Neural crest cell (in vitro differentiated cells): ENCODE results near the gene FAM9C. TPM values are rescaled to one million over a fixed set of nuclear protein-coding genes. Genes with fewer than 3 reads are reported as not detected.

ENCODE experiments used
- DNase-seq: peaks from one replicate; pipeline ENCODE4 v3.0.0; 2021; ENCODE audit warnings: low read depth, mixed read lengths, low spot score
- H3K27ac Mint-ChIP-seq: one replicate; pipeline ENCODE4 v1.8.0; 2021; ENCODE audit warnings: mild to moderate bottlenecking, mixed read lengths; ENCODE audit not compliant: unreplicated experiment
- H3K27me3 Mint-ChIP-seq: 2 replicates; pipeline ENCODE4 v1.8.0; 2021; ENCODE audit warnings: low read depth, mild to moderate bottlenecking, mixed read lengths
- H3K36me3 Mint-ChIP-seq: 2 replicates; pipeline ENCODE4 v1.8.0; 2021; ENCODE audit warnings: low read depth, mild to moderate bottlenecking, mixed read lengths
- H3K4me1 Mint-ChIP-seq: 2 replicates; pipeline ENCODE4 v1.8.0; 2021; ENCODE audit warnings: mixed read lengths
- H3K4me3 Mint-ChIP-seq: one replicate; pipeline ENCODE4 v1.8.0; 2021; ENCODE audit warnings: mild to moderate bottlenecking, mixed read lengths
- H3K9me3 Mint-ChIP-seq: 2 replicates; pipeline ENCODE4 v1.8.0; 2021; ENCODE audit warnings: mixed read lengths
- CTCF ChIP-seq: fragments of 200-600 bp; sonication (generic); conservative IDR thresholded peaks from 2 replicates; pipeline ENCODE4 v1.5.0; 2021; ENCODE audit warnings: antibody characterized with exemption, mild to moderate bottlenecking
- total RNA-seq: library from RNA; stranded (reverse); gene quantifications from 2 replicates; pipeline ENCODE4 v1.2.1, GENCODE V29; 2021

Gene FAM9C
- total RNA-seq, 1 donor from 2014 or later, result 0.07 TPM

GRCh38 chrX:13010546-13010945 is 33.9 kb downstream of the FAM9C start:
- H3K27ac Mint-ChIP-seq, result no peak overlapping the region
- no peak for DNase-seq

GRCh38 chrX:13009844-13010243 is 34.6 kb downstream of the FAM9C start:
- no peak overlapping the region for H3K27ac Mint-ChIP-seq
- no peaks in the 10 kb centered on the region for H3K27me3 Mint-ChIP-seq
- H3K36me3 Mint-ChIP-seq, result no peaks in the 10 kb centered on the region
- no peak overlapping the region for H3K4me3 Mint-ChIP-seq
- H3K4me1 Mint-ChIP-seq, result peaks cover 26% of the 10 kb centered on the region
- peaks cover 6% of the 10 kb centered on the region for H3K9me3 Mint-ChIP-seq
- TF ChIP-seq CTCF, result no peak
- DNase-seq, result no peak

More at GRCh38 chrX:13010546-13010945, 33.9 kb downstream of the FAM9C start:
- no peak for TF ChIP-seq CTCF
- H3K4me3 Mint-ChIP-seq, result no peak overlapping the region
- H3K27me3 Mint-ChIP-seq, result no peaks in the 10 kb centered on the region
- peaks cover 29% of the 10 kb centered on the region for H3K4me1 Mint-ChIP-seq
- peaks cover 6% of the 10 kb centered on the region for H3K9me3 Mint-ChIP-seq
- no peaks in the 10 kb centered on the region for H3K36me3 Mint-ChIP-seq

GRCh38 chrX:13009273-13009672 is 35.1 kb downstream of the FAM9C start:
- Mint-ChIP-seq H3K4me1 (peaks cover 22% of the 10 kb centered on the region), H3K27ac (no peak overlapping the region), H3K36me3 (no peaks in the 10 kb centered on the region), H3K27me3 (no peaks in the 10 kb centered on the region), H3K4me3 (no peak overlapping the region), H3K9me3 (peaks cover 6% of the 10 kb centered on the region)
- DNase-seq, result no peak
- no peak for TF ChIP-seq CTCF

- Mint-ChIP-seq H3K27ac (no peak overlapping the region), H3K9me3 (peaks cover 6% of the 10 kb centered on the region), H3K4me1 (peaks cover 18% of the 10 kb centered on the region), H3K36me3 (no peaks in the 10 kb centered on the region), H3K4me3 (no peak overlapping the region), H3K27me3 (no peaks in the 10 kb centered on the region)
- TF ChIP-seq CTCF, result no peak
- DNase-seq, result no peak
Observed at GRCh38 chrX:13008851-13009250, 35.6 kb downstream of the FAM9C start.

- Mint-ChIP-seq H3K4me3 (no peak overlapping the region), H3K27ac (no peak overlapping the region), H3K27me3 (no peaks in the 10 kb centered on the region), H3K4me1 (peaks cover 11% of the 10 kb centered on the region), H3K9me3 (peaks cover 6% of the 10 kb centered on the region), H3K36me3 (no peaks in the 10 kb centered on the region)
- no peak for DNase-seq
- no peak for TF ChIP-seq CTCF
Observed at GRCh38 chrX:13008189-13008533, 36.3 kb downstream of the FAM9C start.
